HL-60 (cell line): Measurements from ENCODE around the gene NR2F6.
A peak's percentile ranks its signal among the peaks of the same experiment; 100 is the strongest.

ENCODE experiments used
- DNase-seq, 2 experiments: peaks; one replicate each; pipeline ENCODE4 v3.0.0-alpha.2; 2010 to 2020; ENCODE audit warnings: low read depth in 1 of 2, low spot score in 1 of 2
- H3K27ac ChIP-seq: fragments of 250-450 bp; sonication (Bioruptor Pico); replicated peaks from 2 replicates; pipeline ENCODE4 v1.5.1; 2020; ENCODE audit warnings: mild to moderate bottlenecking, moderate library complexity
- H3K27me3 ChIP-seq: fragments of 250-450 bp; sonication (Bioruptor Pico); 2 replicates; pipeline ENCODE4 v1.5.1; 2021; ENCODE audit warnings: mild to moderate bottlenecking, moderate library complexity; ENCODE audit not compliant: insufficient read depth, poor library complexity, severe bottlenecking
- H3K4me3 ChIP-seq: replicated peaks from 2 replicates; pipeline ENCODE4 v1.5.1; 2011; ENCODE audit warnings: mild to moderate bottlenecking, control low read depth, low read length; ENCODE audit not compliant: insufficient read depth
- GABPA ChIP-seq: IDR thresholded peaks from 2 replicates; pipeline ENCODE4 v1.6.1; 2012; ENCODE audit warnings: low read depth
- POLR2AphosphoS5 ChIP-seq: IDR thresholded peaks from 2 replicates; pipeline ENCODE4 v1.6.1; 2012; ENCODE audit warnings: low read depth
- SPI1 ChIP-seq: IDR thresholded peaks from 2 replicates; pipeline ENCODE4 v1.6.1; 2012; ENCODE audit warnings: low read depth, mild to moderate bottlenecking, borderline replicate concordance
- TF ChIP-seq, protein P1 (sequence below): IDR thresholded peaks from one replicate; pipeline ENCODE4 v1.5.1; 2011; ENCODE audit warnings: low read length, control low read depth, inconsistent platforms; ENCODE audit not compliant: insufficient read depth
- TF ChIP-seq, protein P2 (sequence below): IDR thresholded peaks from 2 replicates; pipeline ENCODE4 v1.6.1; 2012; ENCODE audit warnings: low read depth; ENCODE audit not compliant: insufficient replicate concordance

Gene NR2F6

DNA sequence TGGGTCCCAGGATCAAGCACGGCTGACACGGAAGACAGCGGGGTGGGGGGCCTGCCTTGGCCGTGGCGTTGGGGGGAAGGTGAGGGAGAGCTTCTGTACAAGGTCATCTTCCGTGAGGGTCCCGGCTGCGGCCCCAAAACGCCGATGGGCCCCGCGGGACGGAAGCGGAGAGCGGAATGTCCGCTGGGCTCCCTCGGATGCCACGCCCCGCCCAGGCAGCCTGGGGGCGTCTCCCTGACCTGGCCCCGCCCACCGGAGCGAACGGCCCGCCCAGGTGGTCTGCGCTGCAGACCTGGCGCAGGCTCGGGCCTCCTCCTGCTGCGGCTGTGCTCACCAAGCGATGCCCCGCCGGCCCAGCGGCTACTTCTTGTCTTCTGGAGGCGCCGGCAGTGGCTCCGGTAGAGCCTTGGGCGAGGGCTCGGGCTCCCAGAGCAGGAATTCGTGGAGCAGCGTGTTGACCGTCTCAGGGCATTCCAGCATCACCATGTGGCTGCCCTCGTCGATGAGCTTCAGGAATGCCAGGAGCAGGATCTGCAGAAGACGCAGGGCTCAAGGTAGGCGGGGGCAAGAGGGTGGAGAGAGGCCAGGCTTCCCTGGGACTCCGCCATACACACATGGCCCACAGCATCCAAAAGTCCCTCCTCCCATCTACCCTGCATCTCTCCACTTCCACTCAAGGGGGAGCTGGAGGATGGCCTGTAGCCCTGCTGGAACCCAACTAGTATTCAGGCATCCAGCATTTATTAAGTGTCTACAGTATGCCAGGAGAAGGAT lies 46.8 kb upstream of the NR2F6 start:
- Histone ChIP-seq H3K27me3 (no peaks in the 10 kb centered on the region), H3K27ac (peak overlapping the region; percentile 62), H3K4me3 (peak overlapping the region; percentile 87)
- peak; percentile 72 to 87 for DNase-seq
- TF ChIP-seq POLR2AphosphoS5 = peak; percentile 48; the same call in 1 of the 2 replicates
- TF ChIP-seq, protein P1, sequence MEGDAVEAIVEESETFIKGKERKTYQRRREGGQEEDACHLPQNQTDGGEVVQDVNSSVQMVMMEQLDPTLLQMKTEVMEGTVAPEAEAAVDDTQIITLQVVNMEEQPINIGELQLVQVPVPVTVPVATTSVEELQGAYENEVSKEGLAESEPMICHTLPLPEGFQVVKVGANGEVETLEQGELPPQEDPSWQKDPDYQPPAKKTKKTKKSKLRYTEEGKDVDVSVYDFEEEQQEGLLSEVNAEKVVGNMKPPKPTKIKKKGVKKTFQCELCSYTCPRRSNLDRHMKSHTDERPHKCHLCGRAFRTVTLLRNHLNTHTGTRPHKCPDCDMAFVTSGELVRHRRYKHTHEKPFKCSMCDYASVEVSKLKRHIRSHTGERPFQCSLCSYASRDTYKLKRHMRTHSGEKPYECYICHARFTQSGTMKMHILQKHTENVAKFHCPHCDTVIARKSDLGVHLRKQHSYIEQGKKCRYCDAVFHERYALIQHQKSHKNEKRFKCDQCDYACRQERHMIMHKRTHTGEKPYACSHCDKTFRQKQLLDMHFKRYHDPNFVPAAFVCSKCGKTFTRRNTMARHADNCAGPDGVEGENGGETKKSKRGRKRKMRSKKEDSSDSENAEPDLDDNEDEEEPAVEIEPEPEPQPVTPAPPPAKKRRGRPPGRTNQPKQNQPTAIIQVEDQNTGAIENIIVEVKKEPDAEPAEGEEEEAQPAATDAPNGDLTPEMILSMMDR = peak; percentile 79
- no peak for TF ChIP-seq SPI1
- no peak for TF ChIP-seq GABPA
- TF ChIP-seq, protein P2, sequence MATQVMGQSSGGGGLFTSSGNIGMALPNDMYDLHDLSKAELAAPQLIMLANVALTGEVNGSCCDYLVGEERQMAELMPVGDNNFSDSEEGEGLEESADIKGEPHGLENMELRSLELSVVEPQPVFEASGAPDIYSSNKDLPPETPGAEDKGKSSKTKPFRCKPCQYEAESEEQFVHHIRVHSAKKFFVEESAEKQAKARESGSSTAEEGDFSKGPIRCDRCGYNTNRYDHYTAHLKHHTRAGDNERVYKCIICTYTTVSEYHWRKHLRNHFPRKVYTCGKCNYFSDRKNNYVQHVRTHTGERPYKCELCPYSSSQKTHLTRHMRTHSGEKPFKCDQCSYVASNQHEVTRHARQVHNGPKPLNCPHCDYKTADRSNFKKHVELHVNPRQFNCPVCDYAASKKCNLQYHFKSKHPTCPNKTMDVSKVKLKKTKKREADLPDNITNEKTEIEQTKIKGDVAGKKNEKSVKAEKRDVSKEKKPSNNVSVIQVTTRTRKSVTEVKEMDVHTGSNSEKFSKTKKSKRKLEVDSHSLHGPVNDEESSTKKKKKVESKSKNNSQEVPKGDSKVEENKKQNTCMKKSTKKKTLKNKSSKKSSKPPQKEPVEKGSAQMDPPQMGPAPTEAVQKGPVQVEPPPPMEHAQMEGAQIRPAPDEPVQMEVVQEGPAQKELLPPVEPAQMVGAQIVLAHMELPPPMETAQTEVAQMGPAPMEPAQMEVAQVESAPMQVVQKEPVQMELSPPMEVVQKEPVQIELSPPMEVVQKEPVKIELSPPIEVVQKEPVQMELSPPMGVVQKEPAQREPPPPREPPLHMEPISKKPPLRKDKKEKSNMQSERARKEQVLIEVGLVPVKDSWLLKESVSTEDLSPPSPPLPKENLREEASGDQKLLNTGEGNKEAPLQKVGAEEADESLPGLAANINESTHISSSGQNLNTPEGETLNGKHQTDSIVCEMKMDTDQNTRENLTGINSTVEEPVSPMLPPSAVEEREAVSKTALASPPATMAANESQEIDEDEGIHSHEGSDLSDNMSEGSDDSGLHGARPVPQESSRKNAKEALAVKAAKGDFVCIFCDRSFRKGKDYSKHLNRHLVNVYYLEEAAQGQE = no peak

DNA sequence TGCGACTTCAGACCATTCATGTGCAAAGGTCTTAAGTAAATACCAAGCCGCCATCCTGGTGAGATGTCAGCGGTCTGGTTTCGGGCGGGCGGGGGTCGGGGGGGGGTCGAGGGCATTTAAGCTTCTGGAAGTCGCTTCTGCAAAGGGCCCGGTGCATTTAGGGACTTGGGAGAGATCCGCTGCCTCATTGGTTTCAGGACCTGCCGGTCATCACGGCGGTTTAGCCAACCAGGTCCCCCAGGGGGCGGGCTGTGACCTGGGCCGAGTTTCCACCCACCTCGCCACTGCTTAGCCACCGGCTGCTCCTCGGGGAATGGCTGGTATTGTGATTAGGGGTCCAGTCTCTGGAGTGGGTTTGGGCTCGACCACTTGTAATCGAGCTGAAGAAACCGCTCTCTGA lies 43.8 kb upstream of the NR2F6 start:
- Histone ChIP-seq H3K4me3 (no peak overlapping the region), H3K27ac (no peak overlapping the region), H3K27me3 (no peaks in the 10 kb centered on the region)
- peak in 1 of 2 experiments; percentile 64 for DNase-seq
- TF ChIP-seq, protein P1 = no peak
- TF ChIP-seq GABPA (no peak), SPI1 (no peak), POLR2AphosphoS5 (no peak)
- TF ChIP-seq, protein P2 = no peak

DNA sequence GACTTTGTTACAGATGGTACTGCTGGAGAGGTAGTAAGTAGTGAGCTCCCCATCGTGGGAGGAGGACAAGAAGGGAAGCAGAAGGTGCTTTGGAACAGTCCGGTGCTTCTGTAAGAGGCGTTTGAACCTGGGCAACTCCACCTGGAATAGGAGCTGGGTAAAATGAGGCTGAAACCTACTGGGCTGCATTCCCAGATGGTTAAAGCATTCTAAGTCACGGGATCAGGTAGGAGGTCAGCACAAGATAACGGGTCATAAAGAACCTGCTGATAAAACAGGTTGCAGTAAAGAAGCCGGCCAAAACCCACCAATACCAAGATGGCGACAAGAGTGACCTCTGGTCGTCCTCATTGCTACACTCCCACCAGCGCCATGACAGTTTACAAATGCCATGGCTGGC lies 41.0 kb upstream of the NR2F6 start:
- DNase-seq = no peak
- no peak overlapping the region for H3K4me3 ChIP-seq
- TF ChIP-seq GABPA (no peak), POLR2AphosphoS5 (0 out of 2 replicates have a peak, but pooled peaks have one; percentile 11)
- H3K27ac ChIP-seq = no peak overlapping the region
- no peaks in the 10 kb centered on the region for H3K27me3 ChIP-seq

DNA sequence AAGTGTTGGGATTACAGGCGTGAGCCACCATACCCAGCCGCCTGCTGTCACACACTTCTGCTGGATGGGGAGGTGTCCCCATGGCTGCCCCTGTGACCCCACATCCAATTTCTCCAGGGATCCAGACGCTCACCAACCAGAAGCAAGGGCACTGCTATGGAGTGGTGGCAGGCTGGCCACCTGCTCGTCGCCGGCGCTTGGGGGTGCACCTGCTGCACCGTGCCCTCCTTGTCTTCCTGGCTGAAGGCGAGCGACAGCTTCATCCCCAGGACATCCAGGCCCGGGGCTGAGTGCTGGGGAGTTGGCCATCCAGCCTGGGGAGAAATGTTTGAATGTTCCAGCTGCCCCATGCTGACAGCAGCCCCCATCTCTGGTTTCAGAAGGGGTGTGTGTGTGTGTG lies 40.5 kb upstream of the NR2F6 start:
- TF ChIP-seq, protein P1 = no peak
- TF ChIP-seq SPI1 = no peak
- TF ChIP-seq POLR2AphosphoS5 = no peak
- TF ChIP-seq, protein P2 = no peak
- TF ChIP-seq GABPA = no peak
- no peaks in the 10 kb centered on the region for H3K27me3 ChIP-seq
- no peak overlapping the region for H3K27ac ChIP-seq
- H3K4me3 ChIP-seq = no peak overlapping the region
- no peak for DNase-seq
